Spinal cord (tissue), 10 donors: ENCODE results near the gene KAT6B. TPM values are rescaled to one million over a fixed set of nuclear protein-coding genes. Genes with fewer than 3 reads are reported as not detected.

Experiments used
- DNase-seq, 6 donors: peaks; one replicate each; pipeline versions ENCODE4 v3.0.0 to v3.0.0-alpha.2; 2013 to 2015; ENCODE audit warnings: low spot score in 6 of 6, low read depth in 4 of 6
- H3K27ac ChIP-seq: one replicate; pipeline ENCODE4 v1.5.1; 2013; ENCODE audit warnings: low read depth, low read length, control low read depth
- H3K27me3 ChIP-seq: one replicate; pipeline ENCODE4 v1.6.1; 2013; ENCODE audit warnings: low read length; ENCODE audit not compliant: control insufficient read depth, insufficient read depth
- H3K36me3 ChIP-seq: one replicate; pipeline ENCODE4 v1.6.1; 2013; ENCODE audit warnings: low read length; ENCODE audit not compliant: control insufficient read depth, insufficient read depth
- H3K4me1 ChIP-seq: one replicate; pipeline ENCODE4 v1.6.1; 2013; ENCODE audit warnings: low read length; ENCODE audit not compliant: control insufficient read depth, insufficient read depth
- H3K4me3 ChIP-seq: one replicate; pipeline ENCODE4 v1.5.1; 2013; ENCODE audit warnings: low read depth, low read length, control low read depth
- H3K9me3 ChIP-seq: one replicate; pipeline ENCODE4 v1.6.1; 2013; ENCODE audit warnings: low read length; ENCODE audit not compliant: control insufficient read depth, insufficient read depth
- WGBS: methylation state at CpG from one replicate; pipeline ENCODE4 v1.1.5; 2013; ENCODE audit warnings: missing lambda C conversion rate; ENCODE audit not compliant: insufficient coverage; 5-methylcytosine and 5-hydroxymethylcytosine counted together
- polyA plus RNA-seq, 2 donors: library from polyadenylated mRNA; unstranded; fragments of 120-200 nt; gene quantifications; one replicate each; pipeline ENCODE4 v1.2.1, GENCODE V29; 2013; ENCODE audit not compliant: insufficient read length in 2 of 2
- total RNA-seq, 2 donors: library from RNA; depleted of rRNA in 1 of 2; stranded (reverse); fragments of 120-200 nt in 1 of 2; fragments of >200 nt in 1 of 2; gene quantifications; one replicate each; pipeline versions ENCODE4 v1.2.3 to v1.2.4, GENCODE V29; 2013 to 2014
- donor health status: healthy.

The KAT6B gene
- total and polyA plus RNA-seq, 4 donors: 30.6 to 93.6 (median 37.5) TPM

DNA sequence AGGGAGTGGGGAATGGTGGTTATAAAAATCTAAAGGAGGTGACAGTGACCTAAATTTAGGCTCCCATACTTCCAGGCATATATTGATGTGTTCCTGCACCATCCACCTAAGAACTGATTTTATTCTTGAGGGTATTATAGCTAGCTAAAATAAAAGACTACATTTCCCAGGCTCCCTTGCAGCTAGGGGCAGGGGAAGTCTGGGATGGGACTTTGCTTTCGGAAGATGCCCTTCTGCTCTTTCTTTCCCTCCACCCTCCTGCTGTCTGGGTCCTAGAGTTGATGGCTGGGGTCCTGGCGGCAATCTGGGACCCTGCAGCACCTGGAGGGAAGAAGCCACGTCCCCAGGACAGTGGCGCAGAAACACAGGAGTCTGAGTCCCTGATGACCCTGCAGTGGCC is 231.3 kb downstream of the KAT6B start:
- no peak overlapping the region for H3K27ac ChIP-seq
- 60% methylated on average over 1 of the region's 4 CpGs for WGBS
- H3K9me3 ChIP-seq: no peaks in the 10 kb centered on the region
- no peaks in the 10 kb centered on the region for H3K36me3 ChIP-seq
- no peak overlapping the region for H3K4me3 ChIP-seq
- H3K4me1 ChIP-seq: peaks cover 5% of the 10 kb centered on the region
- no peak for DNase-seq
- no peaks in the 10 kb centered on the region for H3K27me3 ChIP-seq

DNA sequence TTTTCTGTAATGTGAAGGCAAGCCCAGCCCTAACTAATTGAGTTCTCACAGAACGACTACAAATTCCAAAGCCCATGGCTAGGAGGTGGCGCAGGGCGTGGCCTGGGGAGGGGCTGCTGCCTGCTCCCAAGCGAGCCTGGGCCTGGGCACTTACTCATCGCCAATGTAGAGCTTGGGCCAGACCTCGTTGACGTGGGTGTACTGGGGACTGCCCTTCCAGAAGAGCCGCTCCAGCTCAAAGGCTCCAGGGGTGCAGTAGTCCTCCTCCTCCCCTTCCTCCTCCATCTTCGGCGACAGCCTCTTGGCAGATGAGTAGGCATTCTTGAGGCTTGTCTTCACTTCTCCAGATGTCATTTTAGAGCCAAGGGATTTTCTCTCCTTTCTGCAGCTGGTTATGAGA is 231.8 kb downstream of the KAT6B start:
- Histone ChIP-seq H3K36me3 (no peaks in the 10 kb centered on the region), H3K27ac (no peak overlapping the region), H3K27me3 (no peaks in the 10 kb centered on the region), H3K4me3 (no peak overlapping the region), H3K4me1 (peaks cover 5% of the 10 kb centered on the region), H3K9me3 (no peaks in the 10 kb centered on the region)
- WGBS: 96% methylated on average over 6 of the region's 10 CpGs
- no peak for DNase-seq

DNA sequence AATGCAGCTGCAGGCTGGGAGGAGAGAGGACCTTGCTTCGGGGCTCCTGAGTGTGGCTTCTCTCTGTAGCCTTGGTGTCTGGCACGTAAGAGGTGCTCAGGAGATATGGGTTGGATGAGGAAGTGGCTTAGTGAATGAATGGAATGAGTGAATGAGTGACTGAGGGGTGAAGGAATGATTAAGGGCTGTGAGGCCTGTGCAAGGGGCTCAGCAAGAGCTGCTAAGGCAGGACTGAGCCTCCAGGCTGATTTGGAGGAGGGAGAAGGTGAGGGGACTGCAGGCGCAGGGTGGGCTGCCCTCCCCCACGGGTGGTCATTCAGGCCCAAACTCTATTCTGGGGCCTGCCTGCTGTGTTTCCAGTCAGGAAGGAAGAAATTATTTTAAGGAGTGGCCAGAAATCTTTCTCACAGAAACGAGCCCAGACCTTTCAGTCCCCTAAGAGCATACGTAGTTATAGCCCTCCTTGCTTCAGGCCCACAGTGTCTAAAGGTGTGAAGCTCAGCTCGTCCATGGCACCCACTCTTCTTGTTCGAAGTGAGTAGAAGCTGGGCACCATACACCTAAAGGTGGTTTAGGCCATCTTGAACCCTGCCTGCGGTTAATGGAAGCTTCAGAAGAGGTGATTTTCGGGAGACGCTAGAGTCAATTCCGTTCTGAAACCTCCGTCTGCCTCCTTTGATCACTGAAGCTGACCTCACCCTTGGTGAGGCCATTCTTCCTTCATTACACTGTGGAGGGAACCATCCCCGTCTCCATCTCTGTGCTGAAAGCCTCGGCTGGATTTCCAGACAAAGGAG is 235.5 kb downstream of the KAT6B start:
- peaks cover 5% of the 10 kb centered on the region for H3K4me1 ChIP-seq
- no peaks in the 10 kb centered on the region for H3K36me3 ChIP-seq
- DNase-seq: no peak
- WGBS: 84% methylated on average over 10 of the region's 15 CpGs
- no peak overlapping the region for H3K27ac ChIP-seq
- H3K27me3 ChIP-seq: no peaks in the 10 kb centered on the region
- H3K4me3 ChIP-seq: no peak overlapping the region
- no peaks in the 10 kb centered on the region for H3K9me3 ChIP-seq

DNA sequence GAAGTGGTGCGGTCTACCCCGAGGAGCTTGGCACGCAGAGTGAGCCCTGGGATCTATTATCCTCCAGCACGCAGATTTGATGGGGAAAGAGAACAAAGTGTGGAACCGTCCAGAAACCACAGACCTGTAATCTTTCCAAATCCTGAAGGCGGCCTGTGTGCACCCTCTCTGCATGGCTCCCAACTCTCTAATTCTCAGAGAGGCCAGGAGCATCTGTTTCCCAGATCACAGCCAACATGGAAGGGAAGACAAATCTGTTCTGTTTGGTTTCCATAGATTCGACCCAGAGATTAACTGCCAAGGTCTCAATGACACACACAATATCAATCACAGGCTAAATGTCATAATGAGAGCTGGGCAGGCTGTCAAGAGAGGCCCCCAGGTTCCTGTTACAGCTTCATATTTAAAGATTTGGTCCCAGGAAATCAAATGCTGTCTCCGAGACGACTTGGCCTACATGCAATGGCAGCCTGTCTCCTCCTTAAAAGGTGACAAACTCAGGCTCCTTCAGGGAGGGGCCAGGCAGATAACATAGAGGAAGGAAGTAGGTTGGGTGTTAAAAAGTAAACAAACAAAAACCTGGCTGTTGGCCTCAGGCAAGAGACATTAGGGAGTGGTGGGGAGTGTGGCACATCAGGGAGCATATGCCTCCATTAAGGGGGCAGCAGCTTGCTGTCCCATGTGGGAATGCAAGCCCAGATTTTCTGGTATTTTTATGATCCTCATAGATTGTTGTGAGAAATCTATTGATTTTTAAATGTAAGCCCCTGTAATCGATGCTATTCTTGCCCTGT is 236.3 kb downstream of the KAT6B start:
- H3K4me1 ChIP-seq: peaks cover 5% of the 10 kb centered on the region
- DNase-seq: peak in 3 of 6 donors; percentile 14 to 91 (median 77)
- H3K27me3 ChIP-seq: no peaks in the 10 kb centered on the region
- no peak overlapping the region for H3K27ac ChIP-seq
- no peak overlapping the region for H3K4me3 ChIP-seq
- H3K9me3 ChIP-seq: no peaks in the 10 kb centered on the region
- WGBS: 47% methylated on average over 5 of the region's 10 CpGs
- H3K36me3 ChIP-seq: no peaks in the 10 kb centered on the region

DNA sequence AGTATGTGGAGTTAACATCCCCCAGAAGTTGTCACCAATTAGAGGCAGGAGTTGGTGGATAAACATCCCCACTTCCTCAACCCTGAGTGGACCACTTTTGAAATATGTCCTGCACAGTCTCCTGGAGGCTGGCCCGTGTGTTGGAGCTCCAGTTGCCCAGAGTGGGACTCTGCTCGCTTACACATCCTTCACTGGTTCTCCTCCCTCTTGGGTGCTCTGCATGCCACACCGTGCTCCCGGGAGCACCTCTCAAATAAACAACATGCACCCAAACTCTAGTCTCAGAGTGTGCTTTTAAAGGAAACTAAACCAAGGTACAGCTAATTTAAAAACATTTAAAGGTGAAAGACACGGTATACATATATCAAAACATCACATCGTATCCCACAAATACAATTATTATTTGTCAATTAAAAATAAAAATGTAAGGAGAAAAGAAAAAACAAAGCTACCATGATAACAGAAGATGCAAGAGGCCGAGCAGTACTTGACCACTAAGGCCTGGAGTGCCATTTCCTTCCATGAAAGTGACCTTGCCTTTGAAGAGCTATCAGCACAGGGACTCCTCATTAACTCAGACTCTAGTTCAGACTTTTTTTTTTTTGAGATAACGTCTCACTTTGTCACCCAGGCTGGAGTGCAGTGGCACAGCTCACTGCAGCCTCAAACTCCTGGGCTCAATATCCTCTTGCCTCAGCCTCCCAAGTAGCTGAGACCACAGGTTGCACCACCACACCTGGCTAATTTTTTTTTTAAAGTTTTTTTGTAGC is 237.2 kb downstream of the KAT6B start:
- DNase-seq: no peak
- 97% methylated on average over 6 of the region's 8 CpGs for WGBS
- H3K4me1 ChIP-seq: peaks cover 5% of the 10 kb centered on the region
- no peak overlapping the region for H3K4me3 ChIP-seq
- no peaks in the 10 kb centered on the region for H3K36me3 ChIP-seq
- no peaks in the 10 kb centered on the region for H3K27me3 ChIP-seq
- H3K27ac ChIP-seq: no peak overlapping the region
- no peaks in the 10 kb centered on the region for H3K9me3 ChIP-seq

DNA sequence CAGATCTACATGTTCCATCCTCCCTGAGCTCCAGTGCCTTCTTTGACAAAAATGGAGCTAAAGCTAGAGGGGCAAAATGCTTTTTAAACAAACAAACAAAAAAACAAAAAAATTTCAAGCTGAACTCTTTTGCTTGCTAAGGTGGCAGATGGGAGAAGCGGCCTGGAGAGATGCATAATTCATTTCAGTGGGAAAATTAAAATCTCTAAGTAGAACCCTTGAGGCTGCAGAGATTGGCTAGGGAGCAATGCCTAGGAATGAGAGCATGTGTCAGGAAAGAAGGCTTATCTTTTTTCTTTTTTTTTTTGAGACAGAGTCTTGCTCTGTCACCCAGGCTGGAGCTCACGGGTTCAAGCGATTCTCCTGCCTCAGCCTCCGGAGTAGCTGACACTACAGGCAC is 238.7 kb downstream of the KAT6B start:
- H3K27ac ChIP-seq: no peak overlapping the region
- WGBS: 100% methylated on average over 1 of the region's 4 CpGs
- peaks cover 5% of the 10 kb centered on the region for H3K4me1 ChIP-seq

DNA sequence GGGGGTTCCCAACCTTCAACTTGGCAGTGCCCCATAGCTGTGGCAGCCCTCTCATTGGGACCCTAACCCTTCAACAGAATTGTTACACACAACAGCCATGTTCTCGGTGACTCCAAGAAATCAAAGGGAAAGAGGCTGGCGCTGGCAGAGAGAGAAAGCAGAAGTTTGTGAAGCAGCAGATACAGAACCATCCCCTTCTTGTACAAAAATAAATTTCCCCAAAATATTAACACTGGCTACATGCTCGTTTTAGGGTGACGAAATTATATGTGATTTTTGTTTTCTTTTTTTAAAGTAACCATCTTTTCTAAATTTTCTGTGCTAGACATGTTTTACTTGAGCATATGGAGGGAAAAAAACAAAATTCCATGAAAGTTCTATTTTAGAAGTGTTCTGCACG is 239.9 kb downstream of the KAT6B start:
- 88% methylated on average over 1 of the region's 5 CpGs for WGBS
- no peaks in the 10 kb centered on the region for H3K9me3 ChIP-seq
- peaks cover 13% of the 10 kb centered on the region for H3K4me1 ChIP-seq
- no peak overlapping the region for H3K27ac ChIP-seq
- H3K36me3 ChIP-seq: no peaks in the 10 kb centered on the region
- H3K27me3 ChIP-seq: no peaks in the 10 kb centered on the region
- H3K4me3 ChIP-seq: no peak overlapping the region
- peak in 1 of 6 donors; percentile 72 for DNase-seq

More for the DNA sequence above, 238.7 kb downstream of the KAT6B start:
- no peaks in the 10 kb centered on the region for H3K9me3 ChIP-seq
- no peaks in the 10 kb centered on the region for H3K36me3 ChIP-seq
- no peaks in the 10 kb centered on the region for H3K27me3 ChIP-seq
- no peak overlapping the region for H3K4me3 ChIP-seq
- DNase-seq: peak in 2 of 6 donors; percentile 72 to 82

DNA sequence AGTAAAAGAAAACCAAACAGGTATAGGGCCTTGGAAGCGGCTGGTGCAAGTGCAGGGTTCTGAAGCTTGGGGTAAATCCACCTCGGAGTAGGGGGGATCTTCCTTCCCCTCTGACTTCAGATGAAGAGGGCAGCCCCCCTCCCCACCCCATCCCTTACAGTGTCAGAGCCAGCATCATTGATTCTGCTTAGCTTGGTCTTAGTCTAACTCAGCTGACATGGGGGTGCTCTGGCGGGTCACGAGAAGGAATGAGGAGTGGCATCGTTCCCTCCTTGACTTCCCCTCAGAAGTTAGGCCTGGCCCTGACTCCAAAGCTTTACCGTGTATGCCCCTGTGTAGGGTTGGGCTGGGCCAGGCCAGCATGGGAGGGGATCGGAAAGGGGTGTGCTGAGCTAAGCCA is 240.9 kb downstream of the KAT6B start:
- H3K27me3 ChIP-seq: no peaks in the 10 kb centered on the region
- H3K36me3 ChIP-seq: no peaks in the 10 kb centered on the region
- no peak overlapping the region for H3K27ac ChIP-seq
- DNase-seq: no peak
- no peak overlapping the region for H3K4me3 ChIP-seq
- 88% methylated on average over 3 of the region's 7 CpGs for WGBS
- H3K4me1 ChIP-seq: peaks cover 17% of the 10 kb centered on the region
- no peaks in the 10 kb centered on the region for H3K9me3 ChIP-seq

DNA sequence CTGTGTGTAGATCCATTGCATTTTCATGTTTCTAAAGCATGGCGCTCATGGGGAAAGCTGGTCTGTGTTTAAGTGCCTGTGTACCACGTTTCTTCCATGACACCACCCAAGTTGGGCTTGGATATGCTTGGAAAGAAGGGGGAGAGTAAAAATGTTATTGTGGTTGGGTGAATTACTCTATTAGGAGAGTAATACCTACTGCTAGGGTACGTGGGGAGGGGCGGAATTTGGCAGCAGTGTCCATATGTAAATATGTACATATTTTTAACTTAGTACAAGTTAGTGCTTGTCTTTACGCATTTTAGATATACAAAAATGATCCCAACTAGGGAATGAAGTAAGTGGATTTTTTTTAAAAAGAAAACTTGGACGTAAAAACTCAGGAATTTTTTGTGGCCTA is 242.1 kb downstream of the KAT6B start:
- H3K36me3 ChIP-seq: no peaks in the 10 kb centered on the region
- DNase-seq: no peak
- H3K27ac ChIP-seq: no peak overlapping the region

More for the DNA sequence above, 242.1 kb downstream of the KAT6B start:
- H3K4me1 ChIP-seq: peaks cover 13% of the 10 kb centered on the region
- H3K27me3 ChIP-seq: no peaks in the 10 kb centered on the region
- no peaks in the 10 kb centered on the region for H3K9me3 ChIP-seq
- 80% methylated on average over 1 of the region's 6 CpGs for WGBS
- H3K4me3 ChIP-seq: no peak overlapping the region
